KBM-7 (cell line): ENCODE results near the gene DNAJC1.
A peak's percentile ranks its signal among the peaks of the same experiment; 100 is the strongest.

Experiments
- DNase-seq: peaks from one replicate; pipeline ENCODE4 v3.0.0-alpha.2; 2015
- in situ Hi-C: fragments of 300-500 bp; cut with MboI; formaldehyde crosslinking; loops from 2 replicates; pipeline ENCODE4 v1.14.3; 2020; ENCODE audit warnings: low sequenced_read_pairs, low pct_unique_long_range_greater_than_20kb, mixed read lengths

The DNAJC1 gene

GRCh38 chr10:21813946-21814345, 189.6 kb downstream of the DNAJC1 start:
- peak; percentile 89 for DNase-seq
- in situ Hi-C loops, result no loop called here

- in situ Hi-C loops, result no loop called here
- no peak for DNase-seq
Measured at GRCh38 chr10:21811245-21811585, 192.3 kb downstream of the DNAJC1 start.

GRCh38 chr10:21810582-21811244, 192.8 kb downstream of the DNAJC1 start:
- in situ Hi-C loops, result no loop called here
- DNase-seq, result no peak

DNA sequence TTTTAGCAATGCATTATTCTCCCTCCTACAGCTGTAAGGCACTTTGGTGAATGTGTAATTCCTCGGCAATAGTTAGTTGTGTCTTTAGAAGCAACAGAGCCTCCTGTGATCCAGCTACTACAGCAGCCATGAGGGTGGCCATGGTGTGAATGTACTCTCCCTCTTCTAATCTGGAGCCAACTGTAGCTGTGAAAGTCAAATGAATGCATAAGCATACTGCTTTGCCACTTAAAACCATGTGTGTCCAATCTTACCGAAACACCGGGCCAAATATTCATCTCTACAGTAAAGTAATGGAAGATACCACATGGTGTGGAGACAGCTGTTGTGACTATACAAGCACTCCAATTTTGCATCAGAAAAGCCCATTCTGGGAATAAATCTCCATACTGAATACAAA, 195.0 kb downstream of the DNAJC1 start:
- in situ Hi-C loops, result no loop called here
- no peak for DNase-seq

GRCh38 chr10:21807180-21807579, 196.3 kb downstream of the DNAJC1 start:
- peak; percentile 82 for DNase-seq
- in situ Hi-C loops, result no loop called here

GRCh38 chr10:21803374-21803773, 200.2 kb downstream of the DNAJC1 start:
- in situ Hi-C loops, result no loop called here
- no peak for DNase-seq

GRCh38 chr10:21801609-21802008, 201.9 kb downstream of the DNAJC1 start:
- in situ Hi-C loops, result no loop called here
- DNase-seq, result no peak

DNA sequence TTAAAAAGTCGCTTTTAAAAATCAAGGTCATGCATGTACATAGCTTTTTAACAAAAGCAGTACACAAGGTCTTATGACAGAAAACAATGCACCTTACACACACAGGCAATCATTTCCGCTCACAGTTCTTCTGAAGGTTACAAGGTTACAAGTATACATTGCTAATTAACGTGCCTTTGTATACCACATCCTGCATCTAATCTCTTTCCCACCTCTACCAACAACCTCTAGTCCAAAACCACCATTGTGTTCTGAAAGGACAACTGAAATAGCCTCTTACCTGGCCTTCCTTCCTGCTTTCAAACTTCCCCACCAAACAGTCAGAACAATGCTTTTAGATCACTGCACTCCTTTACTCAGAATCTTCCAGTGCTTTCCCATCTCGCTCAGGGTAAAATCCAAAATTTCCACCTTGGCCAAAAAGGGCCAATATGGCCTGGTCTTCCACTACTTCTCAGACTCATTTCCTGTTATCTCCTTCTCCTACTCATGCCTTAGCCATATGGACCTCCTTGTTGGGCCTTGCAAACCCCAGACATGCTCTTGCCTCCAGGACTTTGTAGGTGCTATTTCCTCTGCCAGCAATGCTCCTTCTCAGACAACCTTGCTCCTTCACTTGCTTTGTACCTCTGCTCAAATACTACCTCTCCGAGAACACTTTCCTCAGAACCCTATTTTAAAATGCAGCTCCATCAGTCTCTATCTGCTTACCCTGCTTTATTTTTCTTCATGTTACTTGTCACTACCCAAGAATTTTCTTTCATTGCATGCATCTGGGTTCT, 205.4 kb downstream of the DNAJC1 start:
- in situ Hi-C loops, result no loop called here
- no peak for DNase-seq

DNA sequence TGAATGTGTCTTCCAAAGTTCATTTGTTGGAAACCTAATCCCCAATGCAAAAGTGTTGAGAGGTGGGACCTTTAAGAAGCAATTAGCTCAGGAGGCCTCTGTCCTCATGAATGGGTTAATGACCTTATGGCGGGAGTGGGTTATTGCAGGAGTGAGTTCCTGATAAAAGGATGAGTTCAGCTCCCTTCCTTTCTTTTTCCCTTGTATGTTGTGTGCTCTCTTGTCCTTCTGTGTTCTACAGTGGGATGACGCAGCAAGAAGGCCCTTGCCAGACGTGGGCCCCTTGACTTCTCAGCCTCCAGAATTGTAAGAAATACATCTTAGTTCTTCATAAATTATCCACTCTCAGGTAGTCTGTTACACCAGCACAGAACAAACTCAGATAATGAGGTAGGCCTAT, 206.0 kb downstream of the DNAJC1 start:
- in situ Hi-C loops, result no loop called here
- DNase-seq, result no peak

GRCh38 chr10:21791276-21791675, 212.3 kb downstream of the DNAJC1 start:
- in situ Hi-C loops, result no loop called here
- DNase-seq, result no peak

- in situ Hi-C loops, result no loop called here
- no peak for DNase-seq
Measured at GRCh38 chr10:21776883-21777282, 226.6 kb downstream of the DNAJC1 start.

DNA sequence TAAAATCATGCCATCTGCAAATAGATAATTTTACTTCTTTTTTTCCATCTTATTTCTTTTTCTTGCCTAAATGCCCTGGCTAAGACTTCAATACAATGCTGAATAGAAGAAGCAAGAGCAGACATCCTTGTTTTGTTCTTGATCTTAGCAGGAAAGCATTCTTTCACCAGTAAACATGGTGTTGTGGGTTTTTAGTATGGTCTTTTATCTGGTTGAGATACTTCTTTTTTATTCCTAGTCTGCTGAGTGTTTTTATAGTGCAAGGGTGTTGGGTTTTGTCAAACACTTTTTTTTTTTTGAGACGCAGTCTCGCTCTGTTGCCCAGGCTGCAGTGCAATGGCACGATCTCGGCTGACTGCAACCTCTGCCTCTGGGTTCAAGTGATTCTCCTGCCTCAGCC, 232.3 kb downstream of the DNAJC1 start:
- in situ Hi-C loops, result no loop called here
- no peak for DNase-seq

DNA sequence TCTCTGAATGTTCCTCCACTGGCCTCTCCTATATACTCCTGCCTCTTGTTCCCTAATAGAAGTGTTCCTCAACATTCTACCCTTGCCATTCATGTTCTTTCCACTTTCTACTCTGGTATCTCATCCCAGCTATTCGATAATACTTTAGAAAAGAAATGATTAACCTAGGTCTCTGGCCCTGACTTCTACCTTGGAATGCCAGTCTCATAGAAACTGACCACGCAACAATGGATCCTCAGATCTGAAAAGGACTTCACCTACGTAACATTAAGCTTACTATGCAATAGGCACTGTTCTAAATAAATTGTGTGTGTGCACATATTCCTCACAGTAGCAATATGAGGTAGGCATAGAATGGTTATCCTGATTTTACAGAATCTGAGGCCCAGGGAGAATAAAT, 234.5 kb downstream of the DNAJC1 start:
- in situ Hi-C loops, result no loop called here
- DNase-seq, result no peak

DNA sequence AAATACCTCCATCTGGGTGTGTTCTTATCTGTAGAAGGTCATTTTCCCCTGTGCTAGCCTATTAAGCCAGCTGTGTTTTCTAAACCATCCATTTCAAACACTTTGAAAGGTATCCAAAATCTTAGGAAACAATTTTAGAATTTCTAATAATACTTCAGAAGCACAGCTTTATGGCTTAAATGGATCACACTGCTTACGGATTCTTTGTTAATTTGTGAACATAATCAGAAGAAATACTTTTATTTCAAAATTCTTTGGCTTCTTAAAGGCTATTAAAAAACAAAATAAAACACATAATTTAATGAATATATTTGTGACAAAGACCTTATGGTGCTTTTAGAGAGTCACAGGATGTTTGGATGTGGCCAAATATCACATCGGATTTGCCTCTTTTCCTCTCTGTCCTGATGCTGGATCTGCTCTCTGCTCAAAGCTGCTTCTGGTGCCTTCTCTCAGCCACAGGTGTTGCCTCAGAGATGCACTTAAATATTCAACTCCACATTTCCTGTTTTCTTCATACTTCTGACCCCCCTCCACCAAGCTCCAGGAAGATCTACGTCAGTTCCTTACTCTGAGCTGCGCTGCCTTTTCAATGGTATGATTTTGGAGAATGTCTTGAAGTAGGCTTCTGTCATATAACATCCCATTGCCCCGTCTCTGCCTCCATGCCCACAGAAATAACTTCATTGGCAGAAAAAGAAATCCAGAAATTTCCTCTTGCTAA, 238.9 kb downstream of the DNAJC1 start:
- no peak for DNase-seq

DNA sequence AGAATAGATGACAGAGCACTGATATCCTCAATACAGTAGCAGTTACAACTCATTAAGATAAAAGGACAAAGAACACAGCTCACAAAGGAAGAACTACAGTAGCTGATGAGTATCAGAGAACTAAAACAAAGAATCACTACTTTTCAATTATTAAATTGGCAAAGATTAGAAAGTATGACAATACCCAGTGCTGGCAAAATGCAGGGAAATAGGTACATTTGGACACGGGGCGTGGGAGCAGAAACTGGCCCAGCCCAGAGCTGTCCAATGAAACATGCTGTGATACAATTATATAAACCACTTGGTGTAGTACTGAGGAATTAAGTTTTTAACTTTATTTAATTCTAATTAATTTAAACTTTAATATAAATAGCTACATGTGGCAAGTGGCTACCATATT, 243.2 kb downstream of the DNAJC1 start:
- in situ Hi-C loops, result no loop called here
- DNase-seq, result no peak

More for the DNA sequence above, 238.9 kb downstream of the DNAJC1 start:
- in situ Hi-C loops, result no loop called here

DNA sequence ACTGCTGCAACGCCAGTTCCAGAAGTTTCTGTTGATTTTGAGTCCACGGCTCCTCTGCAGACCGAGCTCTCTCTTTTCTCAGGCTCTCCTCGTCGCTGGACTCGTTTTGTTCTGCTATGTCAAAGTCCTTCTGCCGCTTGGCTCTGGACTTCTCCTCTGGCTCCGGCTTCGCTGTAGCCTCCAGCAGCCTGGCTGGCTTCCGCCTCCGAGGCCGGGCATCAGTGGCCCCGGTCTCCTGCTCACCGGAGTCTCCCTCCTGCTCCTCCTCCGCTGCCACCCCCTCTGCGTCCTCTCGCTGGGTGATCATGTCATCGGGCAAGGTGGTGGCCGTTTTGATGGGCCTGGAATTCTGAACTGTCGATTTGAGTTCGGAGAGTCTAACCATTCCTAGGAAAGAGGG, 244.3 kb downstream of the DNAJC1 start:
- in situ Hi-C loops, result no loop called here
- DNase-seq, result no peak

GRCh38 chr10:21758696-21759095, 244.8 kb downstream of the DNAJC1 start:
- in situ Hi-C loops, result no loop called here

DNA sequence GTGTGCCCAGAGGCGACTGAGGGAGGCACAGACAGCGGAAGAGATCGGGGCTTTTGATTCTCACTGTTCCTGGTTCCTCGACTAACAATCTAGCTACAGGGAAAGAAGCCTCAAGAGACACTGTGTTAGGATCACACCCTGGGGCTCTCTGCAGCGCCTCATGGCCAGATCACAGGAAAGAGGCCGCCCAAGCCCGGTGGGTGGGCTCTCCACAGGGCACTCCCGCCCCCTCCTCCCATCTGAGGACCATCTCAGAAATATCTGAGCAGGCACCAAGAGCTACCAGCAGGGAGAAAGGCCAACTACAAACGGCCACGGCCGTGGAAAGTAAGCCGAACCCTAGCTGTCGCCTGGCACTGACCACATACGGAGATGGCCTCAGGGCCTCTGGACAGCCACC, 245.3 kb downstream of the DNAJC1 start:
- in situ Hi-C loops, result no loop called here
- DNase-seq, result no peak

More at GRCh38 chr10:21758696-21759095, 244.8 kb downstream of the DNAJC1 start:
- no peak for DNase-seq

GRCh38 chr10:21757185-21757901, 246.2 kb downstream of the DNAJC1 start:
- in situ Hi-C loops, result no loop called here
- no peak for DNase-seq

DNA sequence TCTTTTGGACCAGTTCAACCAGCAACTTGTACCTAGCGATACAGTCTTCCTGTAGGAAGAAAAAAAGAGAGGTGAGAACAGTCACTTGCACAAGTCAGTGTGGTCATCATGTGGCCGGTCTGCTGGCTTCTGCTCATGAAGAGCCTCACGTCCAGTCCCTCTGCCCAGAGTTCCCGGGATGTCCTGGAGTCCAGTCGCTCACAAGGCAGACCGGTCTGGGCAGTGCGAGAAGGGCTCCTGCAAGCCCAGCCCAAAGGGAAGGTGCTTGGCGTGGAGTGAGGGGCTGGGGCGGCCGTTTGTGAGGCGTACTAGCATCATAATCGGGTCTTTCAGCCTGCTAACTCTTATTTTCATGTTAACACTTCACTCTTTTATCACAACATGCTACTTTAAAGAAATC, 246.8 kb downstream of the DNAJC1 start:
- DNase-seq, result no peak
- in situ Hi-C loops, result no loop called here
